LHCN-M2 (cell line): ENCODE data around the gene ZBTB40. TPM values are rescaled to one million over a fixed set of nuclear protein-coding genes. Genes with fewer than 3 reads are reported as not detected.

Experiments used
- DNase-seq: peaks from one replicate; pipeline ENCODE4 v3.0.0-alpha.2; 2012; ENCODE audit warnings: low read depth
- total RNA-seq: library from RNA; depleted of rRNA; stranded (reverse); fragments of >200 nt; gene quantifications from 2 replicates; pipeline ENCODE4 v1.2.3, GENCODE V29; 2014

The ZBTB40 gene
- total RNA-seq, 1 experiment from 2014 or later, result 12.9 TPM

GRCh38 chr1:22553991-22554522, 102.4 kb downstream of the ZBTB40 start:
- no peak for DNase-seq

- DNase-seq, result no peak
These were observed 103.7 kb downstream of the ZBTB40 start for GRCh38 chr1:22555371-22555656.

GRCh38 chr1:22556391-22557104, 104.9 kb downstream of the ZBTB40 start:
- no peak for DNase-seq

DNA sequence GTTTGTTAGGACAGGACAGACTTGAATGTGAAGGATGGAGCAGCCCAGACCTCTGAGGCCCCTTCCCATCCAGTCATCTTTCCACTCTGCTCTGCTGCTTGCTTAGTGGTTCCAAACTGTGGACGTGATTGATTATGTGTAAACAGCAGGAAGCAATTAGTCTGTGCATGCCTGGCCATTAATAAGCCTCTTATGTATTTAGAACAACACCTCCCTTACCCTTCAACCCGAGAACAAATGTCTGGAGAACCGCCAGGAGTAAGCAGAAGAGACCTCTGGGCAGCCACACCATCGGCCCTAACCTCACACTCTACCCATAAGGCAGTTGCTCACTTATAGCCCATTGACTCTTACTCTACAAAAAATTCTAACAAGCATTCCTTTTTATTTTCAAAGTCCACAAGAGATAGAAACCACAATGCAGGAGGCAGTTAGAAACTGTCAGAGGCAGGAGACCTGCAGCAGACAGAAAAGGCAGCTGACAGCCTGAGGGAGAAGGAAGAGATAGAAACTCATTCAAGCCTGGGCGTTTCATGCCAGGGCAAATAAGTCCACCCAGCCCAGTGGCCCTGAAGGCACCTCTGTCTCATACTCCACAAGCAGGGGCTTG, 105.8 kb downstream of the ZBTB40 start:
- DNase-seq, result no peak

DNA sequence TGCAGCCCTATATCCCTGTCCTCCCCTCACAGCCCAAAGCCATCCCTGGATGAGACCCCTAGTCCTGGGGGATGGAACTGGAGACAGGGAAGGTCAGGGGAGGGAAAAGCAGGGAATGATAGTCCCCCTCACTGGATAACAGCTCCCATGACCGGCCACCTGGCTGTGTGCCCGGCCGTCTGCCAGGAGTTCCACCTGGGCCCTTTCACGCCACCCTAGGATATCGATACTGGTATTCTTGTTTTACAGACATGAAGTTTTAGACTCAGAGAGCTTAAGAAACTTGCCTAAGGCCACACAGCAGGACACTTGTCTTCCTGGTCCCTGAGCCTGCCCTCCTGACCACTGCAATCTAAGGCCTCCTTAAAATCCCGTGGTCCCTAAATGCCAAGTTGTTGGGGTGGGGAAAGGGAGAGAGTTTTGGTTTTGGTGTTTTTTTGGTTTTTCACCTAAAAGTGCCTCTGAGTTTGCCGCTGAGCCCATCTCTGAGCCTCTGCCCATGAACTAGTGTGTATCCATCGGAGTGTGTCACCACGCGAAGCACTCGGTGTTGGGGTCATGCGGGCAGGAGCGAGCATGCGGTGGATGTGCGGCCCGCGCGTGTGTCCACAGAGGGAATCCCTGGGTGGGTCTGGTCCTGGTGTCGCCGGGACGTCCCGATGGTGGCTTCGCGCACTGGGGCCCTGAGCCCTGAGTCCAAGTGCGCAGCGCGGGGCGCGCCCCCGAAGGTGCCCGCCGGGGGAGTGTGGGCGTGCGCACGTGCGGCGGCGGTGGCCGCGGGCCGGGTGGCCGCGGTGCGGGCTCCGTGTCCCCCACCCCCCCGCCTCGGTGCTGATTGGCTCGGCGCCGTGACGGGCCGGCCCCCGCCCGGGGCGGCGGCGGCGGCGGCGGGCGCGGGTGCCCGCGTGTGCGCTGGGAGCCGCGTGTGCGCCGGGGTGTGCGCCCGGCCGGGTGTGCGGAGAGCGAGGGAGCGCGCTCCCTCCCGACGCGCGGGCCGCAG, 111.2 kb downstream of the ZBTB40 start, which contains the start of gene EPHA8:
Gene EPHA8, plus strand, starts transcription at position 906 of the 1,000 bp plus-strand sequence. CDS start 147 bp downstream, outside the sequence.
- DNase-seq, result no peak

DNA sequence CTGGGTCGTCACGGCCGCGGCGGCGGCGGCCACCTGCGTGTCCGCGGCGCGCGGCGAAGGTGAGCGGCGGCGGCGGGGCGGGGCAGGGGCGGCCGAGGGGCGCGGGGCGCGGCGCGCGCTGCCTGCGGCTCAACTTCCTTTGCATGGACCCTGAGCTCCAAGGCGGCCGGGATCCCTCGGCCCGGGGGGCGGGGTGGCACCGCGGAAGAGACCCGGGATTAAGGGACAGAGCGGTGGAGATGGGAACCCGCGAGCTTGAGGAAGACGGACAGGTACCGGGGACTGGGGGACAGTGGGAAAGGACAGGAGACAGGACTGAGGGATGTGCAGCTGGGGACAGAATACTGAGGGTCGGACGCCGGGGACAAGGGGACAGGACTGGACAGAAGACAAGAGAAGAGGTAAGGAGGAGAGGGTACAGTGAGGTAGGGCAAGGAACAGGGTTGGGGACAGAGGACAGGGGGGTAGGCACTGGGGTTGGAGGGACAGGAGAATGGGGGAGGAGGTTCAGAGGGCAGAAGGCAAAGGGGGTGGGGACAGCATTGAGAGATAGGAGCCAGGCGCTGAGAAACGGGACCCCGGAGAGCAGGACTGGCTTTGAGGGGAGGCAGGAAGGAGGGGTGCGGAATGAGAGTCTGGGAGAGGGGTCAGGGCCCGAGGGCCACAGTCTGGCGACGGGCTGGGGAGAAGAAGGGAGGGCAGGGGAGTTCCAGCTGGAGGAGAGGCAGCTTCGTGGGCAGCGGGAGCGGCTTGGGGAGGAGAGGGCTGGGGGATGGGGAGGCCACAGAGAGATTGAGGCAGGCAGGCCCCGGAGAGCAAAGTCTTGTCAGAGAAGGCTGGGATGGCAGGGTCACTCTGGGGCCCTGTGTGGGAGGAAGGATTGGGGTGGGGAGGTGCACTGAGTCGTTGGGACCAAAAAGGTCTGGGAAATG, 112.3 kb downstream of the ZBTB40 start:
- no peak for DNase-seq

DNA sequence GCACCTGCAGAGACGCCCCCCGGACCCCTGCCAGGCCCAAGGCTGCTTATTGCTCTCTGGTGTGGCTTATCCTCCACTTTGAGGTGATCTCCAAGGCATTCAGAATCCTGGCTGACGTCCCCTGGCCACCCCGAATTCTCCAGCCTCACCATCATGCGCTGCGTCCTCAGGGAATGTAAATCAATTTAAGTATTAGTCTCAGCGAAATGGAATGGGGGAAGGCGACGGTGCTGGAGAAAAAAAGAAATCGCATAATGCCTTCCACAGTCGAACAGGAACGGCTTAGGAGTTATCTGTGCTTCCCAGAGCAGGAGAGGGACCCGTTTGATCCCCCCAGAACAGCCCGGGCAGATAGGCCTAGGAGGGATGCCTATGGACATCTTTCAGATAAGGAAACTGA, 114.5 kb downstream of the ZBTB40 start:
- no peak for DNase-seq

DNA sequence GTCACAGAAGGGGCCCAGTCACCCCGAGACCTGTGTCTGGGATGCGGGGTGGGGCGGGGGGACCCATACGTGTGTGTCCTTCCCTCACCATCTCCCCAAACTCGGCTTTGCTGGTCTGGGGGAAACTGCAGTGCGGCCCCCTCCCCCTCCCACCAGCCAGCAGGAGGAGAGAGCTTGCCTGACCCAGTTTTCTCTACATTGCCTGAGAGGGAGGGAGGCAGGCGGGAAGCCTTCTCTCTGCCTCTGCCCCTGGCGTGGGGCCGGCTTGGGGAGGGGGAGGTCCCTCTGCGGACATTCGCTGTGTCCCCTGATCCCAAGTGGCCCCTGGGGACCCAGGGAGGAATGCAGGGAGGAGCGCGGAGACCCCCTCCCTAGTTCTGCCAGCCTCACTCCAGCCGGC, 115.5 kb downstream of the ZBTB40 start:
- DNase-seq, result no peak

- no peak for DNase-seq
These were observed 116.3 kb downstream of the ZBTB40 start for GRCh38 chr1:22567994-22568393.

- no peak for DNase-seq
These were observed 117.6 kb downstream of the ZBTB40 start for GRCh38 chr1:22569269-22569668.

DNA sequence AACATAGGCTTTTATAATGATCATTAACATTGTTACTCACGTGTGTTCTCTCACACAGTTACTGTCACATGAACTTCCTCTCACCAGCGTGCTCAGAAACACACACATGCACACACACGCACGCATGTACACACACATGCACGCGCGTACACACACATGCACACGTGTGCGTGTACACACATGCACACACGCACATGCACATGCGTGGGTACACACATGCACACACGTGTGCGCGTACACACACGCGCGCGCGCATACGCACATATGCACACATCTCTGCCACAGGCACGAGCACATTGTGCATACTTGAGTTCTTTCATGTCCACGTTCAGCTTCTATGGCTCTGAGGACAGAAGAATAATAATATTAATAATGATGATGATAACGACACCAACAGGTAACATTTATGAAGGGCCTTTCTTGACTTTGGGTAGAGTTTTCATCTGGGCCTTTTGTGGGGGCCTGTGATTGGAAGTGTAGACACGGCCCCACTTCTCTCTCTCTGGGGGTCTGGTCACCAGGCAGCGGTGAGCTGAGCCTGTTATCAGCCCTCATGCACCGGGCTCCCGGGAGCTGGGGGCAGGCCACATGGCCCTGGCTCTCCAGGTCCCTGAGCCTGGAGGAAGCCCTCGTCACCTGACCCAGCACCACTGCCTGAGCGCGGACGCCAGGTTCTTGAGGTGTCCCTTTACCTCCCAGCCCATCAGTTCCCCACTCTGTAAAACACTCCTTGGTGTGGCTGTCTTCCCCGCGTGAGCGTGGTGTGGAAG, 118.7 kb downstream of the ZBTB40 start:
- no peak for DNase-seq

DNA sequence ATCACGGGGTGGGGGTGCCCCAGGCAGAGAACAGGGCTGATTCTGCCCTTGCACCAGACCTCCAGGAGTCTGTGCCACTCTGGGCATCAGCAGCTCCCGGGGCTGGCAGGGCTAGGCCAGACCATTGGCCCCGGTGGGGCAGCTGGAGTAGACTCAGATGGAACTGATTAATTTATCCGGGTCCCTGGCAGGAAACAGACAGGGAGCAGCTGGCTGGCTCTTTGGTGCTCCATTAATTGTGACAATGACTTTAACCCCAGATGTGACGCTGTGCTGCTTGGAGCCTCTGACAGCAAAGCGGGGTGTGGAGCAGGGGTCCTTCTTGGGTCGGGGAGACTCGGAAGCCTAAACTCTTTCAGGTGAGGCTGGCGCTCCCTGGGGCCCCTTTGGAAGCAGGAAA, 121.2 kb downstream of the ZBTB40 start:
- DNase-seq, result no peak

DNA sequence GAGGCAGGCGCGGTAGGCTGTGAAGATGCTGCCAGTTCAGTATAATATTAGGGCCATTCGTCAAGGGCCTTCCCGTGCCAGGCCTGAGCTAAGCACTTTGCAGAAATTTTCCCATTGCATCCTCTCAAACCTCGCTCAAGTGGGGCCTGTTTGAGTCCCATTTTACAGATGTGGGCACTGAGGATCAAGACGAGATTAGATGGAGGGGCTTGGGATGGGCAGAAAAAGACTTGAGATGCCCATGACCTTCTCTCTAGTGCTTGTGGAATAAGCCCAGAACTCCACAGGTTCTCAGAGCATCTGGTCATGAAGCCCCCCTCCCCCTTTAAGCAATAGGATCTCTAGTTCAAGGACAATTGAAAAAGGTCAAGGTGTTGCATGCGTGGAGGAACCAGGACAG, 121.6 kb downstream of the ZBTB40 start:
- no peak for DNase-seq

DNA sequence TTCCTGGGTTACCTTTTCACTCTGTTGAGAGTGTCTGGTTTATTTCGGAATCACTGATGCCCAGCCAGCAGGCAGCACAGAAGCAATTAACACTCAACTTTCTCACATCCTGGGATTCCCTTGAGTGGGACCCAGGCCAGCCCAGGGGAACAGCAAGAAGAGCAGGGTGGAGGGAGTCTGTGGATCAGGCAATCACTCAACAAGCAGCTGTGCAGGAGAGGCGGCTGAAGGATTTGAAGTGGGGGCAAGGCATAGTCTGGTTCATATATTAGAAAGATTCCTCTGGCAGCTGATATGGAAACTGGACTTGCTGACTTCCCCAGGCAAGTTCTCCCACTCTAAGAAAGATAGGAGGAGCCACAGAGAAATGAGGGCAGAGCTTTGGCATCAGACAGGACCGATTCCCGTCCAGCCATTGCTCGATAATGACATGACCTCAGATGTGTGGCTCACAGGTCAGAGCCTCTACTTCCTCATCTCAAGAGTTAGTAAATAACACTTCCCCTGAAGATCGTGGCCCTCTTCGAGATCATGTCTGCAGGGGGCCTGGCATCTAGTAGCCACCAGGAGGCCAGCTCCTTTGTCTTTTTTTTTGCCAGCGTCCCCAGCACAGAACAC, 124.0 kb downstream of the ZBTB40 start:
- DNase-seq, result no peak

DNA sequence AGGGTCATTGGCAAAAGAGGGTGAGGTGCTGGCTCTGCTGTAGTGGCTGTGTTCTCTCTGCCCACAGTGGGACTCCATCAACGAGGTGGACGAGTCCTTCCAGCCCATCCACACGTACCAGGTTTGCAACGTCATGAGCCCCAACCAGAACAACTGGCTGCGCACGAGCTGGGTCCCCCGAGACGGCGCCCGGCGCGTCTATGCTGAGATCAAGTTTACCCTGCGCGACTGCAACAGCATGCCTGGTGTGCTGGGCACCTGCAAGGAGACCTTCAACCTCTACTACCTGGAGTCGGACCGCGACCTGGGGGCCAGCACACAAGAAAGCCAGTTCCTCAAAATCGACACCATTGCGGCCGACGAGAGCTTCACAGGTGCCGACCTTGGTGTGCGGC, 124.5 kb downstream of the ZBTB40 start:
- no peak for DNase-seq

DNA sequence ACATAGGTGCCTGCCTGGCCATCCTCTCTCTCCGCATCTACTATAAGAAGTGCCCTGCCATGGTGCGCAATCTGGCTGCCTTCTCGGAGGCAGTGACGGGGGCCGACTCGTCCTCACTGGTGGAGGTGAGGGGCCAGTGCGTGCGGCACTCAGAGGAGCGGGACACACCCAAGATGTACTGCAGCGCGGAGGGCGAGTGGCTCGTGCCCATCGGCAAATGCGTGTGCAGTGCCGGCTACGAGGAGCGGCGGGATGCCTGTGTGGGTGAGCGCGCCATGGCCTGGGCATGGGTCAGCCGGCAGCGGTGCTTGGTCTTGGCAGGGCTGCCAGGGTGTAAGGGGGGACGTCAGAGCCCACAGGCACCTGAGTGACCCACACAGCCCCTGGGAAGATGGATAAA, 125.0 kb downstream of the ZBTB40 start:
- no peak for DNase-seq

DNA sequence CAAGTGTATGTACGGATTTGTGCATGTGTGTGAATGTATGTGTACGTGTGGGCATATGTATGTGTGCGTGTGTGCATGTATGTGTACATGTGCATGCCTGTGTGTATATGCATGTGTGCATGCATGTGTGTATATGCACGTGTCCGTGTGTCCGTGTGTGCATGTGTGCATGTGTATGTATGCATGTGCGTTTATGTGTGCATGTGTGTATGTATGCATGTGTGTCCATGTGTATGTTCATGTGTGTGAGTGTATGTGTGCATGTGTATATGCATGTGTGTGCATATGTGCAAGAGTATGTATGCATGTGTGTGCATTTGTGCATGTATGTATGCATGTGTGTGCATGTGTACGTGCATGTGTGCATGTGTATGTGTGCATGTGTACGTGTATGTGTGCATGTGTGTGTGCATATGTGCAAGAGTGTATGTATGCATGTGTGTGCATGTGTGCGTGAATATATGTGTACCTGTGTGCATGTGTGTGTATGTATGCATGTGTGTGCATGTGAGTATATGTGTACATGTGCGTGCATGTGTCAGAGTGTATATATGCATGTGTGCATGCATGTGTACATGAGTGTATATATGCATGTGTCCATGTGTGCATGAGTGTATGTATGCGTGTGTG, 127.2 kb downstream of the ZBTB40 start:
- no peak for DNase-seq

- no peak for DNase-seq
These were observed 128.0 kb downstream of the ZBTB40 start for GRCh38 chr1:22579541-22580155.
